Measurements from ENCODE around the gene NDC80.

GRCh38 chr18:2540575-2540974, 30.8 kb upstream of the NDC80 start:
- TF ChIP-seq CTCF (IDR thresholded peaks at IDR 0.05) (no peak), EZH2 (IDR thresholded peaks at IDR 0.05) (no peak)

Measured in neural progenitor cell (in vitro differentiated cells).